Vagina (tissue), 2 donors: ENCODE results near the gene EFEMP2.

Source experiments
- CTCF ChIP-seq, 3 experiments: fragments of 450-650 bp in 2 of 3; fragments of 200-600 bp in 1 of 3; sonication (generic) in 1 of 3; IDR thresholded peaks; one replicate each; pipeline ENCODE4 v1.5.1; 2017 to 2019; ENCODE audit warnings: antibody characterized with exemption in 3 of 3, mild to moderate bottlenecking in 2 of 3, moderate library complexity in 2 of 3
- POLR2AphosphoS5 ChIP-seq, 2 donors: sonication (generic); formaldehyde crosslinking; IDR thresholded peaks; one replicate each; pipeline ENCODE4 v1.9.0; 2017; ENCODE audit warnings: antibody characterized with exemption in 2 of 2, mild to moderate bottlenecking in 2 of 2, low read depth in 1 of 2; ENCODE audit not compliant: insufficient read depth in 1 of 2

GRCh38 chr11:65868907-65869306 lies 3.7 kb downstream of the EFEMP2 start:
- TF ChIP-seq CTCF (IDR thresholded peaks at IDR 0.05) (no peak), POLR2AphosphoS5 (IDR thresholded peaks at IDR 0.05; ENCODE audit: insufficient read depth in 1 of 2, low read depth in 1 of 2) (no peak)
